Measurements from ENCODE around the gene VAT1L.

Gene VAT1L

DNA sequence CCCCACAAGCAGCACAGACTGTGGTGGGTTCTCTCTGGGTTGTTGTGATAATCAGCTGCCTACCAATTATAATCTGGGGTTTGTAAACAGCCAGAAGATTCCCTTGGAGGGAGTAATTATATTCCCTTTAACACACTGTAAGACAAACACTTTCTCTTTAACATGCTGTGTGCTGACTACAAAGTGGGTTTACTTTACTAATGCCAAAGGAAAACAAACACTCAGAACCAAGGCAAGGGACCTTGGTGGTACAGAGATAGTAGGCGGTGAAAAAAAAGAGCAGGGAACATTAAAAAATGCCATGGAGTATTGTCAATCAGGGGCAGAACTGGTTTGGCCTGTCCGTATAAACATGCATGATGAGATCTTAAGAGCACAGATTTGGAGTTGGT is 3.0 kb upstream of the VAT1L start:
- Histone ChIP-seq H3K9ac (ENCODE audit: low read length) (no peak overlapping the region), H3K4me3 (ENCODE audit: low read length) (no peak overlapping the region), H3K9me3 (ENCODE audit: control insufficient read depth, low read length) (no peaks in the 10 kb centered on the region), H3K4me1 (ENCODE audit: control insufficient read depth, insufficient read depth, low read length) (no peaks in the 10 kb centered on the region), H3K36me3 (ENCODE audit: control insufficient read depth, insufficient read depth, low read length) (no peaks in the 10 kb centered on the region), H3K27me3 (ENCODE audit: control insufficient read depth, insufficient read depth, low read length) (peaks cover 36% of the 10 kb centered on the region)

DNA sequence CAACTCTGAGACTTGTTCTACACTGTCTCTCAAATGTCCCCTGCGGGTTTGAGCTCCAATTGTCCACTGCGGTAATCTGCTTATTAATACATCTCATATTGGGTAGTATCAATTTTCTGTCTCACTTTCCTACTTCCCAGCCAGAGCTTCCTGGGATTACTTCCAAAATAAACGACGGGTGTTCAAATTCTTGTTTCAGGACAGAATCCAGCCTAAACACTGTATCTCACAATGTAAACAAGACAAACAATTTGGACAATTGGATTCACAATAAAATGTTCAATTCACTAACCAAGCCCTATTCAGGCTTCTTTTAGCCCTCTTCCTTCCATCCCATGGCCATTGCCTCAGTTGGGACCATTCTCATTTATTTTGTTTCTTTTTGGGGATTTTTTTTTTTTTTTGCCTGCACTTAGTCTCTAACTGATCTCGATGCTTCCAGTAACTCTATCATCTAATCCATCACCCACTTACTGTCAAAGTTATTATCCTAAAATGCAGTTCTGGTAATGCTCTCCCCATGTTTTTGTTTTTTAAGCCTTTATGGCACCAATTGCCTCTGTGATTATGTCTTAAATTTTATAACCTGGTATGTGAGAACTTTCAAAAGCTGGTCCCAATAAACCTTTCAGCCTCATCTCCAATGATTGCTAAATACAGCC is 2.0 kb upstream of the VAT1L start:
- H3K4me1 ChIP-seq (ENCODE audit: control insufficient read depth, insufficient read depth, low read length): no peaks in the 10 kb centered on the region
- H3K36me3 ChIP-seq (ENCODE audit: control insufficient read depth, insufficient read depth, low read length): no peaks in the 10 kb centered on the region
- no peak overlapping the region for H3K9ac ChIP-seq (ENCODE audit: low read length)
- H3K27me3 ChIP-seq (ENCODE audit: control insufficient read depth, insufficient read depth, low read length): peaks cover 36% of the 10 kb centered on the region
- H3K9me3 ChIP-seq (ENCODE audit: control insufficient read depth, low read length): no peaks in the 10 kb centered on the region
- H3K4me3 ChIP-seq (ENCODE audit: low read length): no peak overlapping the region

DNA sequence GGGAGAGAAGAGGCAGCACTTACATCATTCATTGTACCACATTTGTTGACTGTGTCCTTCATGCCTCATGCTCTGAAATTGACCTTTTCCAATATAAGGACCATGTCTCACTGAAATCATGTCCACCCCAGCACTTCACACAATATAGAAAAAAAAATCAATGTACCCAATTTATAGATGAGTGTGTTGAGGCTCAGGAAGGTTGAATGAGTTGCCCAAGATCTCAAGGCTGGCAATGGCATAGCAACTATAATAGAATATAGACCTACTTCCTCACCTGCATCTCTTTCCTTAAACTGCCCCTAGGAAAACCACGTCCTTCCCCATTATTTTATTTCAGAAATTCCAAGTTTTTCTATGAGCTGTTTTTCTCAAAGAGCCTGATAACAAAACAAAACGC is 912 bp upstream of the VAT1L start:
- H3K27me3 ChIP-seq (ENCODE audit: control insufficient read depth, insufficient read depth, low read length): peaks cover 36% of the 10 kb centered on the region
- no peaks in the 10 kb centered on the region for H3K9me3 ChIP-seq (ENCODE audit: control insufficient read depth, low read length)
- no peak overlapping the region for H3K9ac ChIP-seq (ENCODE audit: low read length)
- no peaks in the 10 kb centered on the region for H3K4me1 ChIP-seq (ENCODE audit: control insufficient read depth, insufficient read depth, low read length)
- no peaks in the 10 kb centered on the region for H3K36me3 ChIP-seq (ENCODE audit: control insufficient read depth, insufficient read depth, low read length)
- H3K4me3 ChIP-seq (ENCODE audit: low read length): no peak overlapping the region

DNA sequence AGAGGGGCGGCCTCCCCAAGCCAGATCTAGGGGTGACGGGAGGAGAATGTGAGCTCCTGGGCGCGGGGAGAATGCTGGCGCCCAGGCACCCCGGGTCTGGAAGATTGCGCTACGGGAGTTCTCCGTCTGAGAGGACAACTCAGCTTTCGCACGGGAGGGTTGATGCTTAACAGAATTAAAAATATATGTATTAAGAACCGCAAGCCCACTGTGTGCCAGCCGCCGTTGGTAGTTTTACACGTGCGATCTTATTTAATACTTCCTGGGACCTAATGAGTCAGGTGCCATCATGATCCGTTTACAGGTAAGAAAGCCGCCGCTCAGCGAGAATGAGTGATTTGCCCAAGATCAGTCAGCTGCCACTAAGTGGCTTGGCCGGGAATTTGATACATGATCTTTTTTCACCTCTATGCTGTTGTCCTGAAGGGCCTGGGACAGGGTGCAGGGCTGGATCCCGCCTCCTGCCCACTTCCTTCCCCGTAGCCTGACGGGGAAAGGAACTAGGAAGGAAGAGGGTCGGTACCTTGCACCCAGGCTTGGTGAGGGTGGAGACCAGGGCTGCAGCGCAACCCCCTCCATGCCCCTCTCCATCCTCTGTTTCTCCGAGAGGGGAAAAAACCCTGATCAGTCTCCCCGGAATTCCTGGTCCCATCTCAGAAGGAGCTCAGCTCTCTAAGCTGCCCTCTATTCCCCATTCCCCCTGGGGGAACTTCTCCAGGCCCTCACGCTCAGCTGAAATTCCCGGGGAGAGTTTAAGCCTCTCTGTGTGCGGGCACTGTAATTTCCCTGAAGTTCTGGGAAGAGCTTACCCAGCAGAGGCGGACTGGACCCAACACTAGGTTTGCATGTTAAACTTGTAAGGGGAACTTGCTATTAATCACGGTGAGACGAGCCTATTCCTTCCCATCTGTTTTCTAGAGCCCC is 983 bp downstream of the VAT1L start:
- Histone ChIP-seq H3K9ac (ENCODE audit: low read length) (no peak overlapping the region), H3K9me3 (ENCODE audit: control insufficient read depth, low read length) (no peaks in the 10 kb centered on the region), H3K27me3 (ENCODE audit: control insufficient read depth, insufficient read depth, low read length) (peaks cover 36% of the 10 kb centered on the region), H3K36me3 (ENCODE audit: control insufficient read depth, insufficient read depth, low read length) (no peaks in the 10 kb centered on the region), H3K4me1 (ENCODE audit: control insufficient read depth, insufficient read depth, low read length) (no peaks in the 10 kb centered on the region), H3K4me3 (ENCODE audit: low read length) (no peak overlapping the region)

DNA sequence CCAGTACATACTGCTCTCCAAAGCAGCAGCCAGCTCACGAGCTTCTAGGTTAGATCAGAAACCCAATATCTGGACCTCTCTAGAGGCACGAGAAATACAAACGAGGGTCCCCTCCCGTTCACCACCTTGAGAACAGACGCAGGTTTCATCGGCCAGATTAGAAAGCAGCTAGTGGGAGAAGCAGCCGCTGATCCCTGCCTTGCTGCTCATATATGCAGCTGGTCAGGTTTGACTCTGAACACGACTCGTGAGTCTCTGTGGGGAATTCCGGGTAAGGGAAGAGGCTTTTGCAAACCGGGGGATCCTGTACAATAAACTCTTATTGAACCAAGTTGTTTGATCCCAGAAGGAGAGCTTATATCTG is 1.6 kb downstream of the VAT1L start:
- no peak overlapping the region for H3K4me3 ChIP-seq (ENCODE audit: low read length)
- no peak overlapping the region for H3K9ac ChIP-seq (ENCODE audit: low read length)
- H3K27me3 ChIP-seq (ENCODE audit: control insufficient read depth, insufficient read depth, low read length): peaks cover 36% of the 10 kb centered on the region
- no peaks in the 10 kb centered on the region for H3K9me3 ChIP-seq (ENCODE audit: control insufficient read depth, low read length)
- no peaks in the 10 kb centered on the region for H3K36me3 ChIP-seq (ENCODE audit: control insufficient read depth, insufficient read depth, low read length)
- no peaks in the 10 kb centered on the region for H3K4me1 ChIP-seq (ENCODE audit: control insufficient read depth, insufficient read depth, low read length)

DNA sequence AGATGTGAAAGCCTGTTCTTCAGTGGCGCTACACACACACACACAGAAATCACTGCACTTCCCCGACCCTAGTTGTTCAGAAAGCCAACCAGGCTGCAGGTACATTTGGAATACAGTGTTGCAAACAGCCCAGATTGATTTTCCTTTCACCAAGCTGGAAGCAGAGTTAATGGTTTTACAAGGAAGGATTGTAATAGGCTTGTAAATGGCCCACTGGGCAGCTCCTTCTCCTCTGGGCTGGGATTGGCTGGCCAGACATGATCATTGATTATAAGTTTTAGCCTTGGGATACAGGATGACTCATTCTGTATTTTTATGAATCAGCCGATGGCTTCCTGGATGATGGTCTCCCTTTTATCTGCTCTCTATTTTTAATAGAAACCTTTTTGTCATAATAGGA is 2.5 kb downstream of the VAT1L start:
- H3K9me3 ChIP-seq (ENCODE audit: control insufficient read depth, low read length): no peaks in the 10 kb centered on the region
- peaks cover 36% of the 10 kb centered on the region for H3K27me3 ChIP-seq (ENCODE audit: control insufficient read depth, insufficient read depth, low read length)
- no peaks in the 10 kb centered on the region for H3K36me3 ChIP-seq (ENCODE audit: control insufficient read depth, insufficient read depth, low read length)
- no peak overlapping the region for H3K4me3 ChIP-seq (ENCODE audit: low read length)
- H3K9ac ChIP-seq (ENCODE audit: low read length): no peak overlapping the region
- H3K4me1 ChIP-seq (ENCODE audit: control insufficient read depth, insufficient read depth, low read length): no peaks in the 10 kb centered on the region

DNA sequence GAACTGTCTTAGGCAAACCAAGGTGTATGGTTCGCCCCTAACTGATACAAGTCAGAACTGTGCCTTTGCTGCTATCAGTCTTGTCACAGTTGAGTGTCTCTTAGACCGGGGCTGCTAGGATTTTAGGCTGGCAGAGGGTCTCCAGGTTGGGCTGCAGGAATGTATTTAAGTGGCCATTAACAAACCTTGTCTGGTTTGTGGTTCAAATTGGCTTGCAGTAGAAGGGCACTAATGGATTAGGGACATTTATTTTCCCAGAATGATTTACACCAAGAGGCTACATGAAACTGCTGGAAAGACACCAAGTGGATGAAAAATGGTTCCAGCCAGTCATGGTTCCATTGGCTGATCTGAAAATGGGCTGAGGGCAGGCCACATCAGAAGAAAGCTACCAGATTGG is 5.1 kb downstream of the VAT1L start:
- Histone ChIP-seq H3K27me3 (ENCODE audit: control insufficient read depth, insufficient read depth, low read length) (peaks cover 18% of the 10 kb centered on the region), H3K4me1 (ENCODE audit: control insufficient read depth, insufficient read depth, low read length) (no peaks in the 10 kb centered on the region), H3K9me3 (ENCODE audit: control insufficient read depth, low read length) (no peaks in the 10 kb centered on the region), H3K9ac (ENCODE audit: low read length) (no peak overlapping the region), H3K4me3 (ENCODE audit: low read length) (no peak overlapping the region), H3K36me3 (ENCODE audit: control insufficient read depth, insufficient read depth, low read length) (no peaks in the 10 kb centered on the region)

DNA sequence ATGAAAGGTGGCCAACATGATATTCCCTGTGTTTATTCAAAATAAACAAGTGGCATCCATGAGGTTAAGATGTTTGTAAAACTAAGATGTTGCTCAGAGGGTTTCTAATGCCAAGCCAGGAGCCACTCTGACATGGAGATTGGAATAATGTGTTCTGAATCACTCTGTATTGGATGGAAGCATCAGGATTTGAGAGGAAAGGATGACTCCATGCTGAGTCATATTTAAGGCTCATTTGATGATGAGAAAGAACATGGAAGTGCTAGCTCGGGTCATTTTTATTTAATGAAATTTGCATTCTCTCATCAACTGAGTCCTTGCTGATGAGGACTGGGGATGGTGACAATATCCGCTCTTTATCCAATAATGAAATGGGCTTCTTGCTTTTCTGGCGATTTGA is 6.2 kb downstream of the VAT1L start:
- no peaks in the 10 kb centered on the region for H3K36me3 ChIP-seq (ENCODE audit: control insufficient read depth, insufficient read depth, low read length)
- no peaks in the 10 kb centered on the region for H3K4me1 ChIP-seq (ENCODE audit: control insufficient read depth, insufficient read depth, low read length)
- H3K27me3 ChIP-seq (ENCODE audit: control insufficient read depth, insufficient read depth, low read length): peaks cover 11% of the 10 kb centered on the region
- no peak overlapping the region for H3K4me3 ChIP-seq (ENCODE audit: low read length)
- H3K9me3 ChIP-seq (ENCODE audit: control insufficient read depth, low read length): no peaks in the 10 kb centered on the region
- no peak overlapping the region for H3K9ac ChIP-seq (ENCODE audit: low read length)

DNA sequence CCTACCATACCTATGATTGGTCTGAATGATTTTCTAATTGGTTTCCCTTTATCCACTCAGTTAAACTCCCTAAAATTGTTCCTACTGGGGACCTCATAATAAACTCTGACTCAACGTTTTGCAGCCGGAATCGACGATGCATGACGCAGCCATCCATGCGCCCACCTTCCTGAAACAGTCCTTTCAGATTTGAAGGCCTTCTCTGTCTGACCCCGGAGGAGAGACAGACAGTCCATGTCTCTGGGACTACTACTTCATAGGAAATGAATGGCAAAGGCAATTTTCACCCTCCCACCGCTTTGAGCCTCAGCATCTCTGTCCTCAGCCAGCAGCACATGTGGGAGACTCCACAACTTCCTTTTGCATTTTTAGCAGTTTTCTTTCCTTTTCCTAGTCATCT is 13.5 kb downstream of the VAT1L start:
- H3K9ac ChIP-seq (ENCODE audit: low read length): no peak overlapping the region
- no peaks in the 10 kb centered on the region for H3K9me3 ChIP-seq (ENCODE audit: control insufficient read depth, low read length)
- peaks cover 4% of the 10 kb centered on the region for H3K27me3 ChIP-seq (ENCODE audit: control insufficient read depth, insufficient read depth, low read length)
- H3K4me3 ChIP-seq (ENCODE audit: low read length): no peak overlapping the region
- no peaks in the 10 kb centered on the region for H3K36me3 ChIP-seq (ENCODE audit: control insufficient read depth, insufficient read depth, low read length)
- no peaks in the 10 kb centered on the region for H3K4me1 ChIP-seq (ENCODE audit: control insufficient read depth, insufficient read depth, low read length)

DNA sequence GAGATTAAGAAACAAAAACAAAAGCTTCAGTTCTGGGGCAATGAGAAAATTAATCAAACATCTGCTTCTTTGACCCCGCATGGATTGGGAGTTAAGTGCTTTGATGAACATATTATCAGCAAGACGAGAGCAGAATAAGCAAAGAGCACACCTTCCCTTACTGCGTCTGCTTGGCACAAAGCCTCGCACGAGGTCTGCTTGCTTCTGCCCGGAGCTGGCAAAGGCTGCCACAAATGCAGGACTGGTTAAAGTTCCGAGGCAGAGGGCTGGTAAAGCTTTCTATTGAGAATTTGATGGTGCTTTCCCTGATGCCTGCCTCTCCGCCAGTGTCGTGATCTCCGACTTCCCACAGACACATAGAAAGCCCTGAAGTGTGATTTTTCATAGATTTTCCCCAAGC is 17.0 kb downstream of the VAT1L start:
- H3K9ac ChIP-seq (ENCODE audit: low read length): no peak overlapping the region
- no peak overlapping the region for H3K4me3 ChIP-seq (ENCODE audit: low read length)
- no peaks in the 10 kb centered on the region for H3K9me3 ChIP-seq (ENCODE audit: control insufficient read depth, low read length)
- no peaks in the 10 kb centered on the region for H3K36me3 ChIP-seq (ENCODE audit: control insufficient read depth, insufficient read depth, low read length)
- no peaks in the 10 kb centered on the region for H3K4me1 ChIP-seq (ENCODE audit: control insufficient read depth, insufficient read depth, low read length)
- no peaks in the 10 kb centered on the region for H3K27me3 ChIP-seq (ENCODE audit: control insufficient read depth, insufficient read depth, low read length)

DNA sequence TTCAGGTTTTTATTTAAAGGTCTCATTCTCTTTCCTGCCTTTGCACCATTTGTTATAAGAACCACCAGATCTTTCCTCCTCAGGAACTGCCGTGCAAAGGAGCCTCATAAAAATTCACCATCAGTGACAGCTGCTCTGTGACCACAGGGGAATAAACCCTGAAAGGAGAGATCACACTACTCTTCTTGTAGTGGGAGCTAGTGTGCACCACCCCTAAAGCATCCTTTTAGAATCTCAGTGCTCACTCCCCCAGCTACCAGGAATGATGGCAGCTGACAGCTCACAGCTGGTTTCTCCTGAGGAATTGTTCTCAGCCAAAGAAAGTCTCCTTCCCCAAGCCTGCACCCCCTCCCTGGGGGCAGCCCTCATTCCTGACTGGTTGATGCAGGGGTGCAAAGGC is 18.7 kb downstream of the VAT1L start:
- Histone ChIP-seq H3K9ac (ENCODE audit: low read length) (no peak overlapping the region), H3K27me3 (ENCODE audit: control insufficient read depth, insufficient read depth, low read length) (no peaks in the 10 kb centered on the region), H3K4me1 (ENCODE audit: control insufficient read depth, insufficient read depth, low read length) (no peaks in the 10 kb centered on the region), H3K36me3 (ENCODE audit: control insufficient read depth, insufficient read depth, low read length) (no peaks in the 10 kb centered on the region), H3K4me3 (ENCODE audit: low read length) (no peak overlapping the region), H3K9me3 (ENCODE audit: control insufficient read depth, low read length) (no peaks in the 10 kb centered on the region)

DNA sequence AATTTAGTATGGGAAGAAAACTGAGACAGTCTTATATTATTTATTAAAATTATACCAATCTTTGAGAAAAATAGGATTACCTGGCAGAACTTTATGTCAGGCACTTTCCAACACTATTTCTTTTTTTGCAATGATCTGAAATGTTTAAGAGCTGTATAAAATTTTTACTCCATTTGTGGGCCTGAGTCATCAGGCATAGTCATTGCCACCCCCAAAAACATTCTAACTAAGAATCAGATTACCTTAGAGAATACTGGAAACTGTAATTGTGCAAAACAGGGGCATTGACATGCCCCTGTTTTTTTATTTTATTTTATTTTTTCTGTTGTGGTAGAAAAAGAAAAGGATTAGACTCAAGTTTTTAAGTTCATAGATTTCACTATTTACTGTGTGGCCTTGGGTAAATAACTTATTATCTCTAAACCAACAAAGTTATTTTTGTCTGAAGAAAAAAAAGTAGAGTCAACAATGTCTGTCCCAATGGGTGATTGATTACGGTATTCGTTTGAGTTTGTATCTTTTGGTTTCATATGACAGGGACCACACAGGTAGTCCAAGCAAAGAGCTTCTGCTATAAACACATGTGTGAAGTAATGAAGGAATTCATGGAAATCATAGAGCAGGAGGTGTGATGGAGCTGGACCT is 24.6 kb downstream of the VAT1L start:
- Histone ChIP-seq H3K4me3 (ENCODE audit: low read length) (no peak overlapping the region), H3K36me3 (ENCODE audit: control insufficient read depth, insufficient read depth, low read length) (no peaks in the 10 kb centered on the region), H3K4me1 (ENCODE audit: control insufficient read depth, insufficient read depth, low read length) (no peaks in the 10 kb centered on the region), H3K9ac (ENCODE audit: low read length) (no peak overlapping the region), H3K27me3 (ENCODE audit: control insufficient read depth, insufficient read depth, low read length) (no peaks in the 10 kb centered on the region), H3K9me3 (ENCODE audit: control insufficient read depth, low read length) (no peaks in the 10 kb centered on the region)
